Upper lobe of left lung (tissue), 4 donors: Measurements from ENCODE around the gene RNF222.

Experiments
- EP300 ChIP-seq, 4 donors: sonication (generic); formaldehyde crosslinking; IDR thresholded peaks; one replicate each; pipeline ENCODE4 v1.5.1; 2017; ENCODE audit warnings: antibody characterized with exemption in 4 of 4, control low read depth in 2 of 4
- POLR2A ChIP-seq, 4 donors: fragments of 450-650 bp; IDR thresholded peaks; one replicate each; pipeline ENCODE4 v1.5.1; 2016 to 2017; ENCODE audit warnings: antibody characterized with exemption in 4 of 4, mild to moderate bottlenecking in 2 of 4
- POLR2AphosphoS5 ChIP-seq, 2 donors: sonication (generic); formaldehyde crosslinking; IDR thresholded peaks; one replicate each; pipeline ENCODE4 v1.5.1; 2017; ENCODE audit warnings: antibody characterized with exemption in 2 of 2
- TF ChIP-seq, protein P1 (sequence below), 6 experiments: fragments of 450-650 bp in 4 of 6; fragments of 200-600 bp in 2 of 6; sonication (generic) in 2 of 6; IDR thresholded peaks; one replicate each; pipeline ENCODE4 v1.5.1; 2016 to 2019; ENCODE audit warnings: antibody characterized with exemption in 6 of 6

GRCh38 chr17:8413938-8414337 lies 16.3 kb upstream of the RNF222 start:
- TF ChIP-seq, protein P1, sequence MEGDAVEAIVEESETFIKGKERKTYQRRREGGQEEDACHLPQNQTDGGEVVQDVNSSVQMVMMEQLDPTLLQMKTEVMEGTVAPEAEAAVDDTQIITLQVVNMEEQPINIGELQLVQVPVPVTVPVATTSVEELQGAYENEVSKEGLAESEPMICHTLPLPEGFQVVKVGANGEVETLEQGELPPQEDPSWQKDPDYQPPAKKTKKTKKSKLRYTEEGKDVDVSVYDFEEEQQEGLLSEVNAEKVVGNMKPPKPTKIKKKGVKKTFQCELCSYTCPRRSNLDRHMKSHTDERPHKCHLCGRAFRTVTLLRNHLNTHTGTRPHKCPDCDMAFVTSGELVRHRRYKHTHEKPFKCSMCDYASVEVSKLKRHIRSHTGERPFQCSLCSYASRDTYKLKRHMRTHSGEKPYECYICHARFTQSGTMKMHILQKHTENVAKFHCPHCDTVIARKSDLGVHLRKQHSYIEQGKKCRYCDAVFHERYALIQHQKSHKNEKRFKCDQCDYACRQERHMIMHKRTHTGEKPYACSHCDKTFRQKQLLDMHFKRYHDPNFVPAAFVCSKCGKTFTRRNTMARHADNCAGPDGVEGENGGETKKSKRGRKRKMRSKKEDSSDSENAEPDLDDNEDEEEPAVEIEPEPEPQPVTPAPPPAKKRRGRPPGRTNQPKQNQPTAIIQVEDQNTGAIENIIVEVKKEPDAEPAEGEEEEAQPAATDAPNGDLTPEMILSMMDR (IDR thresholded peaks at IDR 0.05) = no peak
- no peak for TF ChIP-seq EP300 (IDR thresholded peaks at IDR 0.05)
- no peak for TF ChIP-seq POLR2A (IDR thresholded peaks at IDR 0.05)
- no peak for TF ChIP-seq POLR2AphosphoS5 (IDR thresholded peaks at IDR 0.05)
